HG03575 (cell line): ENCODE data around the gene OR2A14.
"Not testable (repeated sequence)": the region's sequence is repeated elsewhere in the genome, so short reads cannot be mapped to it uniquely, and the experiment has no call there.

Source experiments
- ATAC-seq: cut with Tn5 transposase; IDR thresholded peaks from one replicate; pipeline ENCODE4 v1.9.1; 2021; ENCODE audit not compliant: unreplicated experiment, insufficient number of reproducible peaks, low FRiP score; ENCODE audit errors: extremely low read depth

OR2A14 gene

DNA sequence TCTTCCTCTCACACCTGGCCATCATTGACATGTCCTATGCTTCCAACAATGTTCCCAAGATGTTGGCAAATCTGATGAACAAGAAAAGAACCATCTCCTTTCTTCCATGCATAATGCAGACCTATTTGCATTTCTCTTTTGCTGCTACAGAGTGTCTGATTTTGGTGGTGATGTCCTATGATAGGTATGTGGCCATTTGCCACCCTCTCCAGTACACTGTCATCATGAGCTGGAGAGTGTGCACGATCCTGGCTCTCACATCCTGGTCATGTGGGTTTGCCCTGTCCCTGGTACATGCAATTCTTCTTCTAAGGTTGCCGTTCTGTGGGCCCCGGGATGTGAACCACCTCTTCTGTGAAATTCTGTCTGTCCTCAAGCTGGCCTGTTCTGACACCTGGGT lies 19.2 kb downstream of the OR2A14 start:
- ATAC-seq = no peak

DNA sequence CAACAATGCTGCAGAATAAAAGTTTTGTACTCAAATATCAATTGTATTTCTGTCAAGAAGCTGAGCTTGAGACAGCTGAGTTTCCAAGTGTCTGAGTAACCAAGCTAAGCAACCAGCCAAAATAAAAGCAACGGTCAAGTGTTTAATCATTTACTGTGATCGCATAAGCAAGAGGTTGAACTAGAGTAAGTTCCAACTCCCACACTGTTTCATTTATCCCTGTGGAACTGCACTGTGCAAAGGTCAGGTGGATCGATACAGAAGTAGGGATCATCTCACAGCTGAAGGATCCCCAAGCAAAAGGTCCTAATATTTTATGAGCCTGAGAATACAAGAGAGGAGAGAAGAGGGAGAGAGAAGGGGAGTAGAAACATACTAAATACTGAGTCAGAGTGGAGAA lies 21.4 kb downstream of the OR2A14 start:
- no peak for ATAC-seq

GRCh38 chr7:144148224-144148827 lies 25.4 kb downstream of the OR2A14 start:
- ATAC-seq = no peak

DNA sequence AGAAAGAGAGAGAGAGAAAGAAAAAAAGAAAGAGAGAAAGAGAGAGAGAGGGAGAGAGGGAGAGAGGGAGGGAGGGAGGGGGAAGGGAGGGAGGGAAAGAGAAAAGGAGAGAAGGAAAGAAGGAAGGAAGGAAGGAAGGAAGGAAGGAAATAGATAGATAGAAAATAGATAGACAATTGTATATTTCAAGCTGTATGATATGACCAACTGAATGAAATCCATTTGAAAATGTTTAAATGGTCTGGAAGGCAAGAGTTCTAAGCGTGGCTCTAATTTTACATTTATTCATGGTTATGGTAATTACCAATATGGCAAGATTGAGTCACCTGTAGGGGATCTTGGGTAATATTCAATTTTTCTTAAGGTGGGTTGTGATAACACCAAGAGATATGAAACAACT lies 35.9 kb downstream of the OR2A14 start:
- no peak for ATAC-seq

DNA sequence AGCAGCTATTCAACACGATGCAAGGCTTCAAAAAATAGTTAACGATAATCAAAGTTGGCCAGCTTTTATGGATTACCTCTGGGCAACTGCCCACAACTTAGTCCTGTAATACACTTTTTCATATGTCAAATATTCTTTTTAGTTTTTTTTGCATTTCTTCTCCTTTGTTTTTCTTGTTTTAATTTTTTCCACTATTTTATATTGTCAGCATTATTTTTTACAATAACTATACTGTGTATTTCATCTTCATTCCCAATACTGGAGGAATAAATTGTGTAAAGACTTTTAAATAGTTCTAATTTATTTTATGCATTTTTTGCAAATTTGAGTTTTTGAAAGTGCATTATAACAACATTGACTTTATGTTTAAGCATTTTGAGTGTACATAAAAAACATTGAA lies 41.8 kb downstream of the OR2A14 start:
- no peak for ATAC-seq

DNA sequence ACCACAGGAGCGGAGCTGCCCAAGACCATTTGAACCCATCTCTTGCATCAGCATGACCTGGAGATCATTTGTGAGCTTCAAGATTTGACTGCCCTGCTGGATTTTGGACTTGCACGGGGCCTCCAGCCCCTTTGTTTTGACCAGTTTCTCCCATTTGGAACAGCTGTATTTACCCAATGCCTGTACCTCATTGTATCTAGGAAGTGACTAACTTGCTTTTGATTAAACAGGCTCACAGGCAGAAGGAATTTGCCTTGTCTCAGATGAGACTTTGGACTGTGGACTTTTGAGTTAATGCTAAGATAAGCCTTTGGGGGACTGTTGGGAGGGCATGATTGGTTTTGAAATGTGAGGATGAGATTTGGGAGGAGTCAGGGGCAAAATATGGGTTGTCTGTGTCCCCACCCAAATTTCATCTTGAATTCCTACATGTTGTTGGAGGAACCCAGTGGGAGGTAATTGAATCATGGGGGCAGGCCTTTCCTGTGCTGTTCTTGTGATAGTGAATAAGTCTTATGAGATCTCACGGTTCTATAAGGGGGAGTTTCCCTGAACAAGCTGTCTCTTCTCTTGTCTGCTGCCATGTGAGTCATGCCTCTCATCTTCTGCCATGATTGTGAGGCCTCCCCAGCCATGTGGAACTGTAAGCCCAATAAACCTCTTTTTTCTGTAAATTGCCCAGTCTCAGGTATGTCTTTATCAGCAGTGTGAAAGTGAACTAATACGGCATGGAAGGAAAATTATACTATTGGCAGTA lies 48.8 kb downstream of the OR2A14 start:
- ATAC-seq = not testable (repeated sequence)

GRCh38 chr7:144174613-144175012 lies 51.6 kb downstream of the OR2A14 start:
- ATAC-seq = no peak

DNA sequence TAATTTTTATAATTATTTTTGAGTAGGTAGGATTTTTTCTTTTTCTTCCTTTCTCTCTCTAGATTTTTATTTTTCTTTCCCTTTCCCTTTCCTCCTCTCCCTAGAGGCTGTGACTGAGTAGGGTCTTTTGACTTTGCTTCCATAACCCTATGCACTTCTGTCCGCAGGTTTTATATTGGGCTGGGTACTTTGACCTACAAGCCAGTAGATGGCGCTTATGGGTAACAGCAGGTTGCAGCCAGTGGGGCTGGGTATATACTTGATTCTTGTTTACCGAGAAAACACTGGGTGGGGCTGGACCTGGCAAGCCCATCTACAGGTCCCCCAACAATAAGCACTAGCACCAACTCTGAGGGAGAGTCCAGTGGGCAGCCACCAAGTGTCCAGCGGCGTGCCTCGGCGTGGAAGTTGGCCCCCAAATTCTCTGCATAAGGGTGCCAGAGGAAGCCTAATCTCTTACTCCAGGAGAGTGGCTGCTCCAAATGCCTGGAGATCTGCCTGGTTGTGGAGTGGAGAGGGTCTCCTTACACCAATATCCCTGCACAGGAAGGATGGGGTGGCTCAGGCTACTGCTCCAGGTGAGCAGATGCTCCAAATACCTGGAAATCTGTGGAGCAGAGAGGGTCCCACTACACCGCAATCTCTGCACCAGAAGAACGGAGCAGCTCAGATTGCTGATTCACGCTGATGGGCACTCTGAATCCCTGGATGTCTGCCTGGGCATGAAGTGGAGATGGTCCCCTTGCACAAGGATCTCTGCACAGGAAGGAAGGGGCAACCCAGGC lies 55.6 kb downstream of the OR2A14 start:
- not testable (repeated sequence) for ATAC-seq

DNA sequence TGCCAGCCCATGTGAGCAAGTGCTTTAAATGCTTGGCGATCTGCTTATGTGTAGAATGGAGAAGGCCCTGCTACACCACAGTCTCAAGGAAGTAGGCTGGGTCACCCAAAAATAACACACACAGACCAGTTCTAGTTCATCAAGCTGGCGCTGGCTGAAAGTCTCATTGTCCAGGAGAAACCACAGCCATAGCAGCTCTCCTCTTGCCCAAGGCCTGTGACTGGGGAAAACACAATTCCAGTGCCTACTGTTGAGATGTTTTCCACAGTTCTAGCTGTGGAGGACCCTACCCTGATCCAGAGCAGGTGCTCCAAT lies 56.1 kb downstream of the OR2A14 start:
- ATAC-seq = not testable (repeated sequence)
